ENCODE results near the gene GCDH.

DNA sequence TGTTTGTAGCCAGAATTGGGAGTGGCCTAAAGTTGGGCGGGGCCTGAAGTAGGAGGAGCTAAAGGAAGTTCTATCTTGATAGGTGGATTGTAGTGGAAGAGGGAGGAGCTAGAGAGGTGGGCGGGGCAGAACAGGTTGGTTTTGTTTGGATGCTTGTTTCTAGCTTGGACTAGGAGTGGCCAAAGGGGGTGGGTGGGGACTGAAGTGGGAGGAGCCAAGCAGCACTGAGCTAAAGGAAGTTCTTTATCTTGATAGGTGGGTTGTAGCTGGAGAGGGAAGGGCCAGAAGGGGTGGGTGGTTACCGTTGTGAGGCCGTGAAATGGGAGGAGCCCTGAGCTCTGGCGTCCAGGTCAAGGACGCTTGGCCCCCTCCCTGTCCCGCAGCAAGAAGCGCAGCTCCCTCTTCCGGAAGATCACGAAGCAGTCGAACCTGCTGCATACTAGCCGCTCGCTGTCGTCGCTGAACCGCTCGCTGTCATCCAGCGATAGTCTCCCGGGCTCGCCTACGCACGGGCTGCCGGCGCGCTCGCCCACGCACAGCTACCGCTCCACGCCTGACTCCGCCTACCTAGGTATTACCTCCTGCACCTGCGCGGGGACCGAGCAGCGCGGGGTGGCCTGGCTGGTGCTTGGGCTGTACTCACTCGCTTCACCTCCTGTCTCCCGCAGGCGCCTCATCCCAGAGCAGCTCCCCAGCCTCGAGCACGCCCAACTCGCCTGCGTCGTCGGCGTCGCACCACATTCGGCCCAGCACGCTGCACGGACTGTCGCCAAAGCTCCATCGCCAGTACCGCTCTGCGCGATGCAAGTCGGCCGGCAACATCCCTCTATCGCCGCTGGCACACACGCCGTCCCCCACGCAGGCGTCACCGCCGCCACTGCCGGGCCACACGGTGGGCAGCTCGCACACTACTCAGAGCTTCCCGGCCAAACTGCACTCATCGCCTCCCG, 17.7 kb upstream of the GCDH start:
- TF ChIP-seq, protein P1, sequence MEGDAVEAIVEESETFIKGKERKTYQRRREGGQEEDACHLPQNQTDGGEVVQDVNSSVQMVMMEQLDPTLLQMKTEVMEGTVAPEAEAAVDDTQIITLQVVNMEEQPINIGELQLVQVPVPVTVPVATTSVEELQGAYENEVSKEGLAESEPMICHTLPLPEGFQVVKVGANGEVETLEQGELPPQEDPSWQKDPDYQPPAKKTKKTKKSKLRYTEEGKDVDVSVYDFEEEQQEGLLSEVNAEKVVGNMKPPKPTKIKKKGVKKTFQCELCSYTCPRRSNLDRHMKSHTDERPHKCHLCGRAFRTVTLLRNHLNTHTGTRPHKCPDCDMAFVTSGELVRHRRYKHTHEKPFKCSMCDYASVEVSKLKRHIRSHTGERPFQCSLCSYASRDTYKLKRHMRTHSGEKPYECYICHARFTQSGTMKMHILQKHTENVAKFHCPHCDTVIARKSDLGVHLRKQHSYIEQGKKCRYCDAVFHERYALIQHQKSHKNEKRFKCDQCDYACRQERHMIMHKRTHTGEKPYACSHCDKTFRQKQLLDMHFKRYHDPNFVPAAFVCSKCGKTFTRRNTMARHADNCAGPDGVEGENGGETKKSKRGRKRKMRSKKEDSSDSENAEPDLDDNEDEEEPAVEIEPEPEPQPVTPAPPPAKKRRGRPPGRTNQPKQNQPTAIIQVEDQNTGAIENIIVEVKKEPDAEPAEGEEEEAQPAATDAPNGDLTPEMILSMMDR (conservative IDR thresholded peaks at IDR 0.05; ENCODE audit: low read length) = no peak
- TF ChIP-seq EZH2phosphoT487 (IDR thresholded peaks at IDR 0.05; ENCODE audit: borderline replicate concordance, low read depth, low read length) = no peak

All from OCI-LY7 (cell line).